ENCODE results near the gene MTHFD1L. TPM values are rescaled to one million over a fixed set of nuclear protein-coding genes. Genes with fewer than 3 reads are reported as not detected.

The MTHFD1L gene
- polyA plus RNA-seq, 2 of the 4 experiments (the other 2 are of a cell fraction) = 27.2 to 63.2 TPM

DNA sequence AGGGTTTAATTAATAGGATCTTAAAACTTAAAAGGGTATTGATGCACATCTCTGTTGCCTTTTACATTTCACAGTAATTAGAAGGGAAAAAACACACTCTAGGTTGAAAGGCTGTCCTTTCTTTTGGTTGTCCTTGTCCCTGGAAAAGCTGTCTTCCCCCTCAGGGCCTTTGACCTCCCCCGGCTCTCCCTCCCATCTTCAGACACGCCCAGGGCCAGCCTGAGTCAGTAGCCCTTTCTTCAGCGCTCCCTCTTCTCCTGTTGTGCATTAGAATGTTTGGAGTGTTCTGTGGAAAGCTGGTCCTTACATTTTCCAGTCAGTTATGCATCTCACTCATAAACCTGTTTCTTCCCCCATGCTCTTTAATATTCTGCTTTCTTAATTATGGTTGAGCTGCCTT lies 157.0 kb downstream of the MTHFD1L start:
- POLR2A ChIA-PET = no interaction called here
- Histone ChIP-seq H3K4me2 (peak overlapping the region; percentile 29; the same call in 2 of the 3 replicates), H3K4me1 (peaks cover 49% of the 10 kb centered on the region), H3K4me3 (no peak overlapping the region), H3K9me3 (no peaks in the 10 kb centered on the region), H3K27ac (peak overlapping the region; percentile 5 to 52; a peak in 4 of 6 replicates)
- no peak for ATAC-seq
- CTCF ChIA-PET = interaction anchor here (1.2 to 19.6 kb wide), 3 partner anchors 8 to 303 kb away, joined by 5 to 192 read pairs (median 5); no protein-coding TSS in a partner anchor
- no peak for FAIRE-seq
- no peak for DNase-seq (ENCODE audit: low read depth in 1 of 2, low spot score in 1 of 2)
- WGBS (ENCODE audit: missing lambda C conversion rate) = 66% methylated on average over 3 of the region's 3 CpGs
- no peak for TF ChIP-seq HOXB5 (CRISPR knock-in tag; IDR thresholded peaks at IDR 0.05)
- TF ChIP-seq KDM1A (IDR thresholded peaks at IDR 0.05; ENCODE audit: low read depth) = no peak
- TF ChIP-seq RCOR1 (IDR thresholded peaks at IDR 0.05; ENCODE audit: low read depth, low read length) = no peak
- TF ChIP-seq CBX2 (IDR thresholded peaks at IDR 0.05; ENCODE audit: borderline replicate concordance, low read depth) = no peak
- TF ChIP-seq HEYL (CRISPR knock-in tag; IDR thresholded peaks at IDR 0.05) = no peak
- TF ChIP-seq, protein P1, sequence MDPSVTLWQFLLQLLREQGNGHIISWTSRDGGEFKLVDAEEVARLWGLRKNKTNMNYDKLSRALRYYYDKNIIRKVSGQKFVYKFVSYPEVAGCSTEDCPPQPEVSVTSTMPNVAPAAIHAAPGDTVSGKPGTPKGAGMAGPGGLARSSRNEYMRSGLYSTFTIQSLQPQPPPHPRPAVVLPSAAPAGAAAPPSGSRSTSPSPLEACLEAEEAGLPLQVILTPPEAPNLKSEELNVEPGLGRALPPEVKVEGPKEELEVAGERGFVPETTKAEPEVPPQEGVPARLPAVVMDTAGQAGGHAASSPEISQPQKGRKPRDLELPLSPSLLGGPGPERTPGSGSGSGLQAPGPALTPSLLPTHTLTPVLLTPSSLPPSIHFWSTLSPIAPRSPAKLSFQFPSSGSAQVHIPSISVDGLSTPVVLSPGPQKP (IDR thresholded peaks at IDR 0.05; ENCODE audit: low read depth, low read length) = no peak
- no peak for TF ChIP-seq GATA3 (IDR thresholded peaks at IDR 0.05; ENCODE audit: borderline replicate concordance)
- TF ChIP-seq TP53 (CRISPR knock-in tag; IDR thresholded peaks at IDR 0.05) = no peak
- TF ChIP-seq EHMT2 (IDR thresholded peaks at IDR 0.05; ENCODE audit: low read depth) = no peak
- TF ChIP-seq, protein P2, sequence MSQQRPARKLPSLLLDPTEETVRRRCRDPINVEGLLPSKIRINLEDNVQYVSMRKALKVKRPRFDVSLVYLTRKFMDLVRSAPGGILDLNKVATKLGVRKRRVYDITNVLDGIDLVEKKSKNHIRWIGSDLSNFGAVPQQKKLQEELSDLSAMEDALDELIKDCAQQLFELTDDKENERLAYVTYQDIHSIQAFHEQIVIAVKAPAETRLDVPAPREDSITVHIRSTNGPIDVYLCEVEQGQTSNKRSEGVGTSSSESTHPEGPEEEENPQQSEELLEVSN (IDR thresholded peaks at IDR 0.05; ENCODE audit: borderline replicate concordance, low read depth) = no peak
- TF ChIP-seq RFX5 (IDR thresholded peaks at IDR 0.05) = no peak
- no peak for TF ChIP-seq JUNB (IDR thresholded peaks at IDR 0.05)
- no peak for TF ChIP-seq MAFK (IDR thresholded peaks at IDR 0.05; ENCODE audit: partially characterized antibody)
- TF ChIP-seq, protein P3, sequence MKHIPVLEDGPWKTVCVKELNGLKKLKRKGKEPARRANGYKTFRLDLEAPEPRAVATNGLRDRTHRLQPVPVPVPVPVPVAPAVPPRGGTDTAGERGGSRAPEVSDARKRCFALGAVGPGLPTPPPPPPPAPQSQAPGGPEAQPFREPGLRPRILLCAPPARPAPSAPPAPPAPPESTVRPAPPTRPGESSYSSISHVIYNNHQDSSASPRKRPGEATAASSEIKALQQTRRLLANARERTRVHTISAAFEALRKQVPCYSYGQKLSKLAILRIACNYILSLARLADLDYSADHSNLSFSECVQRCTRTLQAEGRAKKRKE (CRISPR knock-in tag; IDR thresholded peaks at IDR 0.05; ENCODE audit: low read depth) = no peak
- TF ChIP-seq TFCP2L1 (CRISPR knock-in tag; IDR thresholded peaks at IDR 0.05) = no peak
- TF ChIP-seq HOXA7 (CRISPR knock-in tag; IDR thresholded peaks at IDR 0.05) = no peak
- TF ChIP-seq, protein P4, sequence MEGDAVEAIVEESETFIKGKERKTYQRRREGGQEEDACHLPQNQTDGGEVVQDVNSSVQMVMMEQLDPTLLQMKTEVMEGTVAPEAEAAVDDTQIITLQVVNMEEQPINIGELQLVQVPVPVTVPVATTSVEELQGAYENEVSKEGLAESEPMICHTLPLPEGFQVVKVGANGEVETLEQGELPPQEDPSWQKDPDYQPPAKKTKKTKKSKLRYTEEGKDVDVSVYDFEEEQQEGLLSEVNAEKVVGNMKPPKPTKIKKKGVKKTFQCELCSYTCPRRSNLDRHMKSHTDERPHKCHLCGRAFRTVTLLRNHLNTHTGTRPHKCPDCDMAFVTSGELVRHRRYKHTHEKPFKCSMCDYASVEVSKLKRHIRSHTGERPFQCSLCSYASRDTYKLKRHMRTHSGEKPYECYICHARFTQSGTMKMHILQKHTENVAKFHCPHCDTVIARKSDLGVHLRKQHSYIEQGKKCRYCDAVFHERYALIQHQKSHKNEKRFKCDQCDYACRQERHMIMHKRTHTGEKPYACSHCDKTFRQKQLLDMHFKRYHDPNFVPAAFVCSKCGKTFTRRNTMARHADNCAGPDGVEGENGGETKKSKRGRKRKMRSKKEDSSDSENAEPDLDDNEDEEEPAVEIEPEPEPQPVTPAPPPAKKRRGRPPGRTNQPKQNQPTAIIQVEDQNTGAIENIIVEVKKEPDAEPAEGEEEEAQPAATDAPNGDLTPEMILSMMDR (IDR thresholded peaks at IDR 0.05) = no peak
- no peak for TF ChIP-seq FOSL2 (IDR thresholded peaks at IDR 0.05)
- no peak for TF ChIP-seq FOSL2 (CRISPR knock-in tag; IDR thresholded peaks at IDR 0.05)
- no peak for TF ChIP-seq ZFP36 (IDR thresholded peaks at IDR 0.05; ENCODE audit: borderline replicate concordance, partially characterized antibody)

DNA sequence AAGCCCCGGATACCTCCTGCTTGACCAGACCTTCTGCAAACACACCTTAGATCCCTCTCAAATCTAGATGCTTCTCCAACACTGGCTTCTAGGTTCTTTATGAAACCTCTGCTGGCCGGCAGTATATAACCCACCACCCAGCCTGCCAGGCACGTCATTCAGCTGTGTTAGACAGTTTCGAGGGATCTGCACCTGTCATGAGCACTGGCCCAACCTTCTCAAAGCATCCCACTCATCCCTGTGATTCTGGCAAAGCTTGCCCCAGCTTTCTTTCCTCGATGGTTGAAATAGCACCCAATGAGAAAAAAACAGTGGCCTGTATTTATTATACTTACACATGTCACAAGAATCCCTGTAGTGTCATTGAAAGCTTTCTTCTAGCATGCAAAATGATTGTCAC lies 157.8 kb downstream of the MTHFD1L start:
- ATAC-seq (no peak), FAIRE-seq (no peak), DNase-seq (ENCODE audit: low read depth in 1 of 2, low spot score in 1 of 2) (no peak)
- Histone ChIP-seq H3K4me1 (peaks cover 49% of the 10 kb centered on the region), H3K4me2 (no peak overlapping the region), H3K27ac (peak overlapping the region; percentile 33 to 38; a peak in 2 of 6 replicates), H3K4me3 (no peak overlapping the region), H3K9me3 (peaks cover 7% of the 10 kb centered on the region)
- ChIA-PET CTCF (interaction anchor here (0.5 to 19.6 kb wide), 7 partner anchors 9 to 307 kb away, joined by 3 to 192 read pairs (median 3); no protein-coding TSS in a partner anchor), POLR2A (no interaction called here)
- TF ChIP-seq GATA3 (IDR thresholded peaks at IDR 0.05; ENCODE audit: borderline replicate concordance) (no peak), HDAC2 (IDR thresholded peaks at IDR 0.05) (no peak), CHD2 (IDR thresholded peaks at IDR 0.05; ENCODE audit: low read length, partially characterized antibody) (no peak), HOXB13 (CRISPR knock-in tag; IDR thresholded peaks at IDR 0.05; ENCODE audit: low read depth) (no peak), SREBF2 (IDR thresholded peaks at IDR 0.05) (no peak), CBX2 (IDR thresholded peaks at IDR 0.05; ENCODE audit: borderline replicate concordance, low read depth) (no peak), FOSB (CRISPR knock-in tag; IDR thresholded peaks at IDR 0.05) (no peak), NFE2L2 (conservative IDR thresholded peaks at IDR 0.05; ENCODE audit: low read length) (no peak), ZNF302 (CRISPR knock-in tag; IDR thresholded peaks at IDR 0.05) (no peak), ZFP36 (IDR thresholded peaks at IDR 0.05; ENCODE audit: borderline replicate concordance, partially characterized antibody) (no peak), CHD4 (IDR thresholded peaks at IDR 0.05; ENCODE audit: borderline replicate concordance) (no peak), JUNB (IDR thresholded peaks at IDR 0.05) (no peak), CEBPB (IDR thresholded peaks at IDR 0.05) (no peak)
- TF ChIP-seq, protein P2 (IDR thresholded peaks at IDR 0.05; ENCODE audit: borderline replicate concordance, low read depth) = no peak
- 87% methylated on average over 5 of the region's 5 CpGs for WGBS (ENCODE audit: missing lambda C conversion rate)
